HG03025 (cell line): ENCODE data around the gene TTC32.

Source experiments
- ATAC-seq: cut with Tn5 transposase; IDR thresholded peaks from one replicate; pipeline ENCODE4 v1.9.1; 2021; ENCODE audit warnings: mild to moderate bottlenecking, moderate library complexity; ENCODE audit not compliant: unreplicated experiment, low FRiP score

Gene TTC32

DNA sequence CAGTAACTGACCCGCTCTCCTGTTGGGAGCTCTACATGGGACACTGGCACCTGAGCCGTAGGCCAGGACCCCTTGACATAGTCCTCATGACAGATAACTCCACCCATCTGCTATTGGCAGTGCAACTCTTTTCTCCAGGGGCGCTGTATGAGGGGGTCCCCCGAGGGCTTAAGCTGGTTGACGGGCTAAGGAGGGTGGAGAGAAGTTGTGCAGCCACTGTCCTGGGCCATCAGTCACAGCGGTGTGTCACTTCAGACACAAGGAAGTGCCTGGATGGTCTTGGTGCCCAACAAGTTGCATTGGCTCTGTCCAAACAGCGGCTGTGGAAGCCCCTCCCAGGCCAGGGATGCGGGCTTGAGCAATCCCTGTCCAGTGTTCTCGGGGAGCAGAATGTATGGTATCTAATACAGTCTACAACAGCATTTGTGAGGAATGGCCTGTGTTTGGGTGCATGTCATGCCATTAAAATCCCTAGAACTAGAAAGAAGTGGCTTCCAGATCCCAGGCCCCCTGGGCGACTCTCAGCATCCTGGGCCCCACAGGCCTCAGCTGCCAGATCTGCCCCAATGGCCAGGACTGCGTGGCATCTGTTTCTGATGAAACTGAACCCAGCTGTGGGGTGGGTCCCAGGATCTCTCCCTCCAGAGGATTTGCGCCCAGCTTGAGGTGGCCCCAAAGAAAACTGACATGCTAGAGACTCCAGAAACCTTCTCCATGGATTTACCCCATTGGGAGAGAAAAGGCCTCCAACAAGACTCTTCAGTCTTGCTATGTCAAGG is 23.3 kb downstream of the TTC32 start:
- no peak for ATAC-seq

DNA sequence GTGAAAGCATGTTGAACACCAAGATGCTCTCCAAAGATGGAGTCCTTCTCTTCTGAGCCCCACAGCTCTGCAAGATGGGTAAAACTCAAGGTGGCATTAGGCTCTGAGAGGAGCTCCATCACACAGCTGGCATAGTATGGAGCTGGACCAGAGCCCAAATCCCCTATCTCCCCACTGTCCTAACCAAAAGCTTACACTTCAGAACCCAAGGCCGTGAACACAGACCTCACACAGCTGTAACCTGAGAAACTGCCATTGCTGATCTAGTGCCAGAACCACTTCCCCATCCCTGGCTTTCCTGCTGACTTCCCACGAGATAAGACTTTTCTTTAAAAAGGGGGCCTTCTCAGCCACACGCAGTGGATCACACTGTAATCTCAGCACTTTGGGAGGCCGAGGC is 25.0 kb downstream of the TTC32 start:
- no peak for ATAC-seq

DNA sequence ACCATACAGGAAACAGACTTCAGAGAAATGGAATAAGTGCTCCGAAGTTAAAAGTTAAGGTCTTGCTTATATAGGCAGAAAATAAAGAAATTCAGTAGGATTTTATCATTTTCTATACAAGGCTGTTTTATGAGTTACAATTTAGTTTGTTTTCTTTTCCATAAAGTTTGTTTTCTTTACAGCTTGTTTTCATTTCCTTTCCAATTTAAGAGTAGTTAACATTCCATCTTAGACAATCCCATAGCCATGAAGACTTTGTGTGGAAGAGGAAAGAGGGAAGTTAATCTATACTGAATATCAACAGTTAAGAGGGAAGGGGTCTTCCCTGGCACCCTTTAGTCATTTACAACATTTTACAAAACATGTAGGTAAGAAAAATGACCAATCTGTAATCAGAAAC is 26.5 kb downstream of the TTC32 start:
- no peak for ATAC-seq

DNA sequence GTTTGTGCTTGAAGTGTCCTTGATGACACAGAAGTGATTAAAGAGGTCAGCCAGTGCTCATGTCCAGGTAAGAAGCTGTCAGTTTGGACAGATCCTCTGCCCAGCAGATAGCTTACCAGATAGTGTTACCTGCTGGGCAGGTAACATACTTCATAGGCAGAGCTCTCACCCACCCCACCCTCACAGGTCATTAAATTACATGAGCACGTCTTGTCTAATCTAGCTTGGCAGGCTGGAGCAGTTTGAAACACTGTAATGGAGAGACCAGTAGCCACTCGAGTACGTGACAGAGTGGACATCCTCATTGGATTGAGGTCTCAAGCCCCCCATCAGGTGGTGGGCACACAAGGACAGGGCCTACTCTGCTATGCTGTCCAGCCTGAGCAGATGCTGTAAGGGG is 27.1 kb downstream of the TTC32 start:
- no peak for ATAC-seq

DNA sequence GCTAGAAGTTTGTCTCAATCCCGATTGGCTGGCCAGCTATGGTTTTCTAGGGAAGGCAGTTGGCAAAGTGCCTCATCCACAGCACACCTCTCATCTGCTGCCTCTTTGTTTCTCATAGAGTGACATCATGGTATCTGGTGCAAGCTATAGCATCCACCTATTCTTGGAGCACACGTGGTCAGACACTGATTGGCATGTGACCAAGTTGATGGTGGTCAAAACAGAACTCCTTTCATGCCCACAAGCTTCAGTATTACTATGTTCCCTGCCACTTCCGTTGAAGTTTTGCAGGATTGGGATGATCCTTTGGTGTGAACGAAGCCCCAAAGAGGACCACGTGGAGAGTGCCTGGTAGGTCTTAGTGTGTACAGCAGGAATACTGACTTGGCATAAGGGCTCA is 28.8 kb downstream of the TTC32 start:
- no peak for ATAC-seq

DNA sequence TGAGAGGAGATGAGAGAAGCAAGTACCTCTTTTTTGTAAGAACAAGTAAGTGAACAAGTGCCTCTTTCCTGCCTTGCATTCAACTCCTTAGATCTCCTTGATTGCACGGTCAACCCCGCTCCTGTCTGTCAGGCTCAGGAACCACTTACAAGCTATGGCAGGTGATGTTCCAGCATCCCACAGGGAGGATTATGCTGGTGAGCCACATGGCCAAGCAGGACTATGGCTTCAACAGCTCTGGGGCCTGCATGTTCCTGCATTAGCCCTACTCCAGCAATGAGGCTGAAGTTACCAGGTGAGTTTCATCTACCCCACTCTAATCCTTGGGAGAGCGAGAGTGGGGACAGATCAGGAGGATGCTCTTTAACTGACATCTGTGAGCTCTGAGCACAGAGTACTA is 29.5 kb downstream of the TTC32 start:
- ATAC-seq: no peak

DNA sequence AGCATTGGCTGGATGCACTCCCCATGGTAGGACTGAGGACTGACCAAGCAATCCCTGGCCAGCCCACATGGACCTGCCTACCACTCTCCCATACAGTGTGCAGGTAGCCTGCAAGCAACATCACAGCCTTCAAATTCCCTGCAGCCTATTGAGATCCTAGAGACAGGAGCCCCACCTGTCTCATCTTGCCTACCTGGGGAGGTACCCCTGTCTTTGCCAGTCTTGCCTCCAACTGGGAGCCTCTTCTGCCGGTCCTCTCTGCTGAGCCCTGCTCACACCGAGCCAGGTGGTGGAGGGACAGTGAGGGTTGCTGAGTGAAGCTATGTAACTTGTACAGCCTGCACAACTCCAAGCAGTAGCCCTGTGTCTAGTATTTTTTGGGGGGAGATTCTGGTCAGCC is 29.9 kb downstream of the TTC32 start:
- no peak for ATAC-seq

DNA sequence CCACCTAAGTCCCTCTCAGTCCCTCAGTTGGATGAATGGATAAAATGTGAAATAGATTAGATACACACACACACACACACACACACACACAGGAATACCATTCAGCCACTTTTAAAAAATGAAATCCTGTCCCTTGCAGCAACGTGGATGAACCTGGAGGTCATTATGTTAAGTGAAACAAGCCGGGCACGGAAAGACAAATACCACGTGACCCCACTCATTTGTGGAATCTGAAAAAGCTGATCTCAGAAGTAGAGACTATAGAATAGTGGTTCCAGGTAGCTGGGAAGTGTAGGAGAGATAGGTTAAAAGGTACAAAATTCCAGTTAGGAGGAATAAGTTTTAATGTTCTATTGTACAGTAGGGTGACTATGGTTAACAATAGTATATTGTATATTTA is 31.0 kb downstream of the TTC32 start:
- ATAC-seq: no peak

DNA sequence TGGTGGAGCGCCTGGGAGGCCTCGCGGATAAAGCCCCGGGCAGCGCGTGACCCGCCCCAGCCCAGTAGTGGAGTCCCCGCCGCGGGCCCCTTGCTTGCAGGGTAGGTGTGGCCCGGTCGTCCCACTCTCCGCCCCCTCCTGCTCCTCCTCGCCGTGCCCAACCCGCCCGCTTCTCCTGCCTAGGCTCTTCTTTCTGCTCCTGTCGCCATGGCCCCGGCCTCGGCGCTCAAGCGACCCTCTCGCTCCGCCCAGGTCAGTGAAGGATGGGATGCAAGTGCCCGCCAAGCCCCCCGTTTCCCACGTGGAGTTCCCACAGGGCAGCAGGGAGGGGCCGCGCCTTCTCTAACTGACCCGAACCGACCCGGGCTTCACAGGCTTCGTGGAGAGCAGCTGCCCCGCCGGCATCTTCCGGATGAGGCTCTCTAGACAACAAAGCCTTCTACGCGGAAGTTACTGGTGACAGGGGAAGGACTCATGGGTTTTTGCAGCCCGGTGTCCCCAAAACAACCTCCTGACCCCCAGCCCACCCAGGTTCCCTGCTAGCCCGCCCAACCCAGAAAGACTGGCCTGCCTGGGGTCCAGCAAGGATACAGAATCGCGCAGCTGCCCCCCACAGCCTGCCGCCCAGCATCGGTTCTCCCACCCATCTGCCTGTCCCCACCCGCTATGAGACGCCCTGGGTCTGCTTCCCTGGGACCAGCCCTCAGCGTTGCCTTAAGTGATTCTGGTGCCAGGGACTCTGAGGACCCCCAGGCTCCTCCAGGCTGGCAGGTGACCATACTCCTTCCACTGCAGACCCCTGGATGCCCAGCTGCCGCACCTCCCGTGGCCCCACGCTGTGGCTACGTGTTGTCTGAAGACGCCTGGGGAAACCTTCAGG is 32.8 kb downstream of the TTC32 start:
- ATAC-seq: peak; percentile 90

DNA sequence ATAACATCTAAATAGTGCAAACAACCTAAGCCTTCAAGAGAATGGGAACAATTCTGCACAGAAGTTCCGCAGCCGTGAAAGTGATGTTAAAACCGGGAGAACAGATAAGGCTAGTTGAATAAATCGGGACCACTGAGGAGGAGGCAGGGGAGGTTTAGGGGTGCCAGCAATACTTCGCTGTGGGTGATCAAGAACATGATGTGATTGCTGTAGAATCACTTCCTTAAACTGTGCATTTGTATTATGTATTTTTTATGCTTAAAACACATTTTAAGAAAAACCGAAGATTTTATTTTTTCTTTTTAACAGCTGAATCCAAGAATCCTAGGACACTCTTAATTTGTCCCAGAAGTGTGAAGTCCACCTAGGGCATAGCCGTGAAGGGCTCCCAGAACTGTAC is 33.6 kb downstream of the TTC32 start:
- ATAC-seq: no peak

DNA sequence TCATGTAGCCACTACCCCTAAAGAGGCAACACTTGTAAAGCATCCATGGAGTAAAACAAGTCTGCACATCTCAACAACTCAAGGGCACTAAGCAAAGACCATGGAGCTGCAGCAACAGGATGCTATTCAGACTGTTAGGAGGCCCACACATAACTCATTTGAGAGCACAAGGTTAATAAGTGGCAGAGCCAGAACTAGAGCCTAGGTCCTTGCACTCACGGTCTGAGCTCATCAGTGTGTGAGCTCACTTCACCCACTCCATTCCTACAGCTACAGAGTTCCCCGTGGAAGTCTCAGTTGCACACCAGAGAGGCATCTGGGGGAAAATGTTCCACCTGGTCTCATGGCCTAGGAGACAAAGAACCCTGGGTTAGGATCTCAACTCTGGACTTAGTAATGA is 35.0 kb downstream of the TTC32 start:
- no peak for ATAC-seq

DNA sequence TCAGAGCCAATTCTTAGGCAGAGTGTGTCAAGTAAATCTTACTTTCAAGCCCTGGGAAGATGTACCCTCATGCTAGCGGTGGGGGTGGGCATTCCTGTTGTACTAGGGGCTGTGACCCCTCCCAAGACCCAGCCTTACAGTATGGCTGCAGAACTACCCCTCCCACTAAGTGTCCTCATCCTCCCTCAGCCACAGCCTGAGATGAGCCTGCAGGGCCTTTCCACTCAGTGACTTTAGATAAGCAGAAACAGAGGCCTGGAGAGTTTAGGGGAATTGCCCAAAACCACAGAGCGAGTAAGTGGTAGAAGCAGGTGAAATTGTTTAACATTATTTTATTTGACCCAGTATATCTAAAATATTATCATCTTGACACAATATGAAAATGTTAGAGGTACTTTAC is 36.6 kb downstream of the TTC32 start:
- ATAC-seq: no peak

DNA sequence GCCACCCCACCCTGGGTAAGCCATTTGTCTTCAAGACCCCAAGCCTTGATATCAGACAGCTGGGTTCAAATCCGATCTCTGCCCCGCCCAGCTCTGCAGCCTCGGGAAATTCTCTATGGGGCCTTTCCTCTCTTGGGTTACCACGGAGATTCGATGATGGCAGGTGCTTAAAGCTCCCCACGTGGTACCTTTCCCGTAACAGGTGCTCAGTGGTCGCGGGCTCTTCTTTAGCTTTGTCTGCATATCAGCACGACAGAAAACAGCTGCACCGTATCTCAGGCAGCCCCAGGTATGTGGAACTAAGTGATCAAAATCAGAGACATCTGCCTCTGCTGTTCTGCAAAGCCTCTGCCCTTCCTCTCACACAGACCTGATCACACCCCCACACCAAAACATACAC is 37.4 kb downstream of the TTC32 start:
- ATAC-seq: no peak

DNA sequence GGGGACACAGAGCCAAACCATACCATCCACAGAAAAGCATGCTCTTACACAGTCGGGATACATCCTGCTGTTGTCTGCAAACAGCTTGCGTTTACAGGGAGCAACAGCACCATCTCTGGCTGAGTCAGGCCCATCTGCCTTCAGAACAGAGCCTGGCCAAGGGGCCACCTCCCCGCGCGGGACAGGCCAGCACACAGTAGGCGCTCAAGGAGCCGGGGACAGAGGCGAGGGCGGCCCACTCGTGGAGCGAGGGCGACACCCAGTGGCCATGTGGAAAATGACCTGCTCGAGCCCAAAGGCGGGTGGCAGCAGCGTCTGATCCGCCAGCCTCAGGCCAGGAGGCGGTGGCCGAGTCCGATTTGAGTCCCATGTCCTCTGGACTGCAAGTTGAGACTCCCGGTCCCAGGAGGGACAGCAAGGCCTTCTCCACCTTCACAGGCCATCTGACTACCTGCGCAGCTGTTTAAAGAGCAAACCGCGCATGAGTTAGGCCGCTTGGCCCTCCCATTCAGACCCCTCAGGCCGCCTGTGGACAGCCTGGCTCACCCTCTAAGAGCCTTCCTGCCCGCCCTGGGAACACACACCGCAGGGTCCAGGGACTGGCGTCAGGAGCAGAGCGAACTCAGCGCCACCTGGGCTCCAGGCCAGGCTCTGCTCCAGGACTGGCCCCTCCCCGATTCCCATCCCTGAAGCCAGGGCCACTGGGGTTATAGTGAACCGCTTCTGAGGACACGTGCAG is 38.3 kb downstream of the TTC32 start:
- no peak for ATAC-seq

DNA sequence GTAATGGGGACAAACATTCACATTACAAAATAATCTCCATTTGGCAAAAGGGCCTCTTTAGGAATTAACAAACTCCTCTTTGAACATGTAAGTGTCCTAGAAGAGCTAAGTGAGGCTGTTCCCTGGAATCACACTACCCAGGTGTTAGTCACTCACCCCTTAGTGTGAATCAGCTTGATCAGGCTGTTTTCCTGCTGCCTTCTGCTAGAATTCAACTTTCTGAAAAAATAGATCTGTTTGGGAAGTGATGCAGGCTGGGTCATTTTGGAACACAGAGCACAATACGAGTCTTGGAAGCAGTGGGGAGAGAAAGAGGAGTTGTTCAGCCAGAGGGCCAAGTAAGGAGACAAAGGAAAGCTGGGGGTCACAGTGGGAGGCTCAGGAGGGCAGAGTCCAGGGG is 40.0 kb downstream of the TTC32 start:
- no peak for ATAC-seq

DNA sequence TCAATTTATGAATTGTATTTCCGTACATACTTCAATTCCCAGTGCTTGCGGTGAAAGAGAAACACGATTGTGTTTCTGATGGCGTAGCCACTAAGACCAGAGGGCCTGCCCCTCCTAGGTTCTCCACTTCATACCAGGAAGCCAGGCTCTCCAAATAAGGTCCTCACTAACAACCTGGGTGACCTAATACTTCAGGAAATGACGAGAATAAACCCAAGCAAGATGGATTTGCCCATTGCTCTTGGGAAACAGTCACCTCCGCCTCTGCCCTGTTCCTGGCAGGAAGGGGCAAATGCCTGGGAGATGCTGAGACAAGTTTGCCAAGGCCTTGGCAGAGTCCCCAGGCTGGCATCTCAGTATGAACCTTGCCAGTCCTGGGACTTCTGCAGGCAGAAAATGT is 41.8 kb downstream of the TTC32 start:
- no peak for ATAC-seq

DNA sequence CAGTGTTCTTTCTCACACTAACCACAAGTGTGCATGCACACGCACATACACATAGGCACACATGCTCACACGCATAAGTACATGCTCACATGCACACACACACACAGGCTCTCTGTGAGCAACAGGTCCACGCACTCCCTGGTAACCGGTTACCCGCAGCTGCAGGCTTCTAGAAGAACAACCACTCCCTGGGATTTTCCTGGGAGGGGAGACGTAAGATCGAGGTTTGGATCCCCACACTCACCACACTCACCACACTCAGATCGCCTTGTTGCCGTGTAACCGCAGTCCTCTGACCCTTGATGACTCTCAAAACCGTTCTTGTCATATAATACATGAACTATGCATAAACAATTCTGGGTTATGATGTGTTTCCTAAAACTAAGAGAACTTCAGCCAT is 42.2 kb downstream of the TTC32 start:
- ATAC-seq: no peak

DNA sequence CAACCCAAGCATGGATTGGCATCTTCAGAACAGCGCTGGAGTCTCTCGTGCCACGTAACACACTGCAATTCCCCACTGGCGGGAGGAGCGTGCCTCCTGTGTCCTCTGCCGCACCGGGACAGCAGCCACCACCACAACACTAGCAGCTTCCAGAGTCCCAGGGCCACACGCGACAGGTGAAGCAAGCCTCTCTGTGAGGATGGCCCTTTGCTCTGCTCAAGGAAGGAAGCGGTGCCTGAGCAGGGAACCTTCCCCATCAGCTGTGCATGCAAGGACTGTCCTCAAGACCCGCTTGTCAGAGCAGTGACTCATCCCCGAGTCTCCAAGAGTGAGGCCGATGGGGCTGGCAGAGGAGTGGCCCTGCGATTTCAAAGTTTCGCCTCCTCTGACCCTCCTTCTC is 44.0 kb downstream of the TTC32 start:
- ATAC-seq: no peak

DNA sequence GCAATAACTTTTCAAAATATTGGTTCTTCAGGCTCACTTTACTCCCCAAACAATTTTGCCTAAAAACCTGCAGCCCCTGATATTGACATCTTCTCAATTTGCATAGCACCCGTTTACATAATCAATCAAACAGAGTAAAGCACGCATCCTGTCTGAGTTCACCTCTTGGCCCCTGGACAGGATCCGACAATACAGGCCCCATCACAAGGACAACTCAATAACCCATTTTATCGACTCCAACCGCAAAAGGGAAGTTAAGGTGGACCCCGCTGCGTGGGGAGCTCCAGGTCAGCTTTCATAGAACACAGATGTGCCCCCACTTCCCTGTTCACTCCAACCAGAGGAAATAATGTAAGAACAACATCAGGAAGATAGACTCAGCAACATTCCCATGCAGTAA is 44.7 kb downstream of the TTC32 start:
- no peak for ATAC-seq

DNA sequence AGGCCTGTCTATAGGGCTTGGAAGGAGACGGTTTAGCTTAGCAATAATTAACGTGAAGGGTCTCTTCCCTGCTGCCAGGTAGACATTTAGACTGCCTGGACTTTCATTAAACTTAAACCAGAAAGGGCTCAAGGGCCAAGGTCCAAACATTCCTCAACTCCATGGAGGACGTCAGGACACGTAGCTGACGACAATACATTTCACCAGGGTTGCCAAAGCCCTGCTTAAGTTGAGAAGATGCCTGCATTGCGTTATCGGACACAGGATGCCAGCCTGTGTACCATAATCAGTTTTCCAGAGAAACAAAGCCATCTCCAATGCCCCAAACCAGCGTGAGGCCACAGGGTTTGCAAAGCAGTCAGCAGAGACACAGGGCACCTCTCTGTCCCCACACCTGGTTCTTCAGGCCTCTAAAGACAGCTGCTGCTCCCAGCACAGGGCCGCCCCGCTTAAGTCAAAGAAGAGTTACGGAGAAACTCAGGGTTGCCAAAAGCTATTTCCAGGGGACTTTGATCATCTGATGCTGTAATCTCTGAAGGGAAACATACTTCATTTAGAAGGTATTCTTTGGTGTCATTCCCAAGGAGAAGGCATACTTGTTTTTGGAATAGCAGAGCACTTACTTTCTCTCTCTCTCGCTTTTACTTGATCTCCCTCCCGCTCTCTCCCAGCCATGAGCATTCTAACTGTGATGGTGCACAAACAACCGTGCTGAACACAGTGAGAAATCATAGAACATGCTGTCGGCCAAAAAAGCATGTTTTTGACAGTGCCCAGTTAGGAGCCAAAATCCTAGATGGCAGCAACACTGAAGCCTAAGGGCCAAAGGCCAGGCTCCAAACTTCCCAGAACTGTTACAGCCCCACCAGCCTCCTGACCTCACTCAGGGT is 46.0 kb downstream of the TTC32 start:
- no peak for ATAC-seq
